ENCODE results near the gene NUP210L. TPM values are rescaled to one million over a fixed set of nuclear protein-coding genes. Genes with fewer than 3 reads are reported as not detected.

Gene NUP210L
- total RNA-seq, 5 donors from 2014 or later (not counting 1 experiment from before 2014, with no cell fraction given), result 0.10 to 0.35 (median 0.18) TPM

- Histone ChIP-seq H3K27me3 (replicated peaks in 1 of 2; ENCODE audit: control insufficient read depth in 2 of 2, extremely low read depth in 1 of 2, insufficient read depth in 2 of 2, low read length in 1 of 2) (no peaks in the 10 kb centered on the region), H3K4me3 (ENCODE audit: control insufficient read depth in 1 of 2, extremely low read depth in 1 of 2, low read length in 1 of 2) (peak overlapping the region; percentile 92 to 100), H3K27ac (ENCODE audit: low read length) (peak overlapping the region; percentile 97), H3K4me1 (ENCODE audit: control insufficient read depth in 1 of 2, extremely low read depth in 1 of 2, insufficient read depth in 2 of 2, low read length in 2 of 2) (peaks cover 16 to 40% of the 10 kb centered on the region in 2 experiments), H3K9me3 (no peaks in the 10 kb centered on the region), H3K36me3 (ENCODE audit: control insufficient read depth in 2 of 2, extremely low read depth in 1 of 2, insufficient read depth in 1 of 2, low read length in 1 of 2) (peaks cover 0 to 41% of the 10 kb centered on the region in 2 donors)
- no peak for DNase-seq
- peaks cover 0 to 3% of the 10 kb centered on the region in 2 donors for H3K27me3 Mint-ChIP-seq
- POLR2A ChIA-PET, result interaction anchor here (0.6 to 1.6 kb wide), 10 partner anchors 13 to 498 kb away, joined by 3 to 10 read pairs (median 5); partner anchors contain the start of genes CHTOP (in 1 of the 2) and CREB3L4 (in 1 of the 2)
- ATAC-seq (replicated peaks in 1 of 4), result no peak
- CTCF ChIA-PET, result interaction anchor here (0.5 to 2.3 kb wide), 3 partner anchors 14 to 143 kb away, joined by 3 to 7 read pairs (median 4); partner anchors contain the start of genes CREB3L4 (in 1 of the 2) and JTB (in 1 of the 2)
- peak overlapping the region; percentile 98 to 99 for H3K27ac Mint-ChIP-seq
- H3K36me3 Mint-ChIP-seq, result peaks cover 33% of the 10 kb centered on the region
- WGBS (ENCODE audit: insufficient coverage), result no CpG with 5 or more reads among the region's 2 CpGs
- H3K9me3 Mint-ChIP-seq, result no peaks in the 10 kb centered on the region
- peaks cover 42 to 45% (median 43%) of the 10 kb centered on the region in 3 donors for H3K4me1 Mint-ChIP-seq
- peak overlapping the region; percentile 93 to 97 (median 97) for H3K4me3 Mint-ChIP-seq
Measured at GRCh38 chr1:153991806-153992205, 163.1 kb downstream of the NUP210L start.

- no peaks in the 10 kb centered on the region for H3K27me3 ChIP-seq (replicated peaks in 1 of 2; ENCODE audit: control insufficient read depth in 2 of 2, extremely low read depth in 1 of 2, insufficient read depth in 2 of 2, low read length in 1 of 2)
- ChIA-PET CTCF (interaction anchor here in 1 of 2 donors (1.9 to 2.3 kb wide), 2 partner anchors 13 to 24 kb away, joined by 4 to 7 read pairs; partner anchors contain the start of genes CREB3L4 and JTB), POLR2A (interaction anchor here (0.6 to 1.6 kb wide), 10 partner anchors 24 to 357 kb away, joined by 3 to 10 read pairs (median 6); partner anchors contain the start of genes CHTOP (in 1 of the 2), CREB3L4 (in 1 of the 2), CRTC2 (in 1 of the 2) and INTS3 (in 1 of the 2))
- no peaks in the 10 kb centered on the region for H3K9me3 ChIP-seq
- H3K27ac ChIP-seq (ENCODE audit: low read length), result peak overlapping the region; percentile 97
- Mint-ChIP-seq H3K4me1 (peaks cover 47 to 51% (median 48%) of the 10 kb centered on the region in 3 donors), H3K27ac (peak overlapping the region; percentile 98 to 99), H3K27me3 (peaks cover 0 to 5% of the 10 kb centered on the region in 2 donors), H3K36me3 (peaks cover 33% of the 10 kb centered on the region), H3K9me3 (no peaks in the 10 kb centered on the region), H3K4me3 (peak overlapping the region; percentile 93 to 97 (median 97))
- H3K36me3 ChIP-seq (ENCODE audit: control insufficient read depth in 2 of 2, extremely low read depth in 1 of 2, insufficient read depth in 1 of 2, low read length in 1 of 2), result peaks cover 0 to 41% of the 10 kb centered on the region in 2 donors
- ATAC-seq (replicated peaks in 1 of 4), result no peak
- peak overlapping the region; percentile 92 to 100 for H3K4me3 ChIP-seq (ENCODE audit: control insufficient read depth in 1 of 2, extremely low read depth in 1 of 2, low read length in 1 of 2)
- DNase-seq, result no peak
- WGBS (ENCODE audit: insufficient coverage), result 8% methylated on average over 5 of the region's 9 CpGs
- peaks cover 18 to 46% of the 10 kb centered on the region in 2 experiments for H3K4me1 ChIP-seq (ENCODE audit: control insufficient read depth in 1 of 2, extremely low read depth in 1 of 2, insufficient read depth in 2 of 2, low read length in 2 of 2)
Measured at GRCh38 chr1:153991151-153991630, 163.7 kb downstream of the NUP210L start.

DNA sequence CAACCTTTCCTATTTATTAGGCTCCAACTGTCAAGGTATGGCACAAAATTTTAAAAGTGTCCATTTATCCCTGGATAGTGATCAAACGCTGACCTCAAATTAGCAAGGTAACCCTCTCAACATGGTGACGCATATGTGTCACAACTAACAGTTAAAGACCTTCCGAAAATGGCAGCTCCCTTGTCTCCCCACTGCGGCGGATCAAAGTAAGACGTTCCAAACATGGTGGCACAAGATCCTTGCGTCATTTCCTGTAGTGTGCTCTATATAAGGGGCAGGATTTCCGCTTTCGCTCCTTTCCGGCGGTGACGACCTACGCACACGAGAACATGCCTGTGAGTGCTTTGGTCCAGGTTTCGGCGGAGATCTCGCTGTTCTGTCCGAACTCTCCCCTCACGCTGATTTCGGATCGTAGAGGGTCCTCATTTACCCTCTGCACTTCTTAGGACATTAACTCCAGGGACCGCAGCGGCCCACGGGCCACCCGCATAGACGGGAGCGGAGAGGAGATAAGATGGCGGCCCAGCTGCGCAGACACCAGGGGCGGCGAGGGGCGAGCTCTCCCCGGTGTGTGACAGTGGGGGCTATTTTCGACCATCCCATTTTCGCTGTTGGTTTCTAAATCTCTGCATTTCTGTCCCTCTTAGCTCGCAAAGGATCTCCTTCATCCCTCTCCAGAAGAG lies 164.3 kb downstream of the NUP210L start, which contains the start of gene RPS27:
Gene RPS27 (plus strand): TSS at position 295 of the 683 bp plus-strand sequence. CDS start 35 bp downstream, at position 330.
- Histone ChIP-seq H3K9me3 (no peaks in the 10 kb centered on the region), H3K27me3 (replicated peaks in 1 of 2; ENCODE audit: control insufficient read depth in 2 of 2, extremely low read depth in 1 of 2, insufficient read depth in 2 of 2, low read length in 1 of 2) (peaks cover 0 to 3% of the 10 kb centered on the region in 2 experiments), H3K4me3 (ENCODE audit: control insufficient read depth in 1 of 2, extremely low read depth in 1 of 2, low read length in 1 of 2) (peak within 1 kb of the TSS; percentile 92 to 100), H3K27ac (ENCODE audit: low read length) (peak within 1 kb of the TSS; percentile 97), H3K36me3 (ENCODE audit: control insufficient read depth in 2 of 2, extremely low read depth in 1 of 2, insufficient read depth in 1 of 2, low read length in 1 of 2) (peaks cover 0 to 38% of the 10 kb centered on the region in 2 donors), H3K4me1 (ENCODE audit: control insufficient read depth in 1 of 2, extremely low read depth in 1 of 2, insufficient read depth in 2 of 2, low read length in 2 of 2) (peaks cover 18 to 46% of the 10 kb centered on the region in 2 experiments)
- WGBS (ENCODE audit: insufficient coverage), result 0% methylated on average over 21 of the region's 36 CpGs
- H3K36me3 Mint-ChIP-seq, result peaks cover 30% of the 10 kb centered on the region
- peak within 1 kb of the TSS; percentile 98 to 99 for H3K27ac Mint-ChIP-seq
- peaks cover 51 to 57% (median 52%) of the 10 kb centered on the region in 3 donors for H3K4me1 Mint-ChIP-seq
- ChIA-PET CTCF (interaction anchor here in 1 of 2 donors (0.6 to 2.3 kb wide), 6 partner anchors 13 to 281 kb away, joined by 3 to 7 read pairs (median 4); partner anchors contain the start of genes CREB3L4, DENND4B and JTB), POLR2A (interaction anchor here (0.6 to 1.6 kb wide), 22 partner anchors 12 to 357 kb away, joined by 3 to 20 read pairs (median 4); partner anchors contain the start of genes CHTOP (in 1 of the 2), CREB3L4 (in 1 of the 2), CRTC2 (in 1 of the 2) and INTS3 (in 1 of the 2))
- peak within 1 kb of the TSS; percentile 93 to 97 (median 97) for H3K4me3 Mint-ChIP-seq
- peaks cover 3 to 9% of the 10 kb centered on the region in 2 donors for H3K27me3 Mint-ChIP-seq
- ATAC-seq (replicated peaks in 1 of 4) (peak; percentile 88 to 91 (median 90)), DNase-seq (peak; percentile 77 to 98 (median 86))
- H3K9me3 Mint-ChIP-seq, result no peaks in the 10 kb centered on the region

DNA sequence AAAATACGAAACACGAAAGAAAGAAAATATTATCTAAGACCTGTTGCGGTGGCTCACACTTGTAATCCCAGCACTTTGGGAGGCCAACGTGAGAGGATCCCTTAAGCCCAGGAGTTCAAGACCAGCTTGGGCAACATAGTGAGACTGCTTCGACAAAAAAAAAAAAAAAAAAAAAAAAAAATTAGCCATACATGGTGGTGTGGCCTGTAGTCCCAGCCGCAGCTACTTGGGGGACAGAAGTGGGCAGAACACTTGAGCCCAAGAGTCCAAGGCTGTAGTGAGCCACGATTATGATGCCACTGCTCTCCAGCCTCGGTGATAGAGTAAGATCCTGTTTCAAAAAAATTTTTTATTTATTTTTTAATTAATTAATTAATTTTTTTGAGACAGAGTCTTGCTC lies 167.3 kb downstream of the NUP210L start:
- ChIA-PET CTCF (interaction anchor here (0.7 to 2.2 kb wide), 11 partner anchors 10 to 354 kb away, joined by 3 to 14 read pairs (median 6); partner anchors contain the start of genes CHTOP (in 1 of the 2), ILF2 (in 1 of the 2) and JTB (in 1 of the 2)), POLR2A (interaction anchor here (0.6 kb wide), 2 partner anchors 11 to 182 kb away, joined by 3 to 13 read pairs; no protein-coding TSS in a partner anchor)
- no peak for DNase-seq
- WGBS (ENCODE audit: insufficient coverage), result 100% methylated on average over 2 of the region's 8 CpGs
- Histone ChIP-seq H3K36me3 (ENCODE audit: control insufficient read depth in 2 of 2, extremely low read depth in 1 of 2, insufficient read depth in 1 of 2, low read length in 1 of 2) (peaks cover 0 to 11% of the 10 kb centered on the region in 2 donors), H3K4me3 (ENCODE audit: control insufficient read depth in 1 of 2, extremely low read depth in 1 of 2, low read length in 1 of 2) (no peak overlapping the region), H3K4me1 (ENCODE audit: control insufficient read depth in 1 of 2, extremely low read depth in 1 of 2, insufficient read depth in 2 of 2, low read length in 2 of 2) (peaks cover 15 to 30% of the 10 kb centered on the region in 2 experiments), H3K27me3 (replicated peaks in 1 of 2; ENCODE audit: control insufficient read depth in 2 of 2, extremely low read depth in 1 of 2, insufficient read depth in 2 of 2, low read length in 1 of 2) (peaks cover 0 to 7% of the 10 kb centered on the region in 2 experiments), H3K9me3 (no peaks in the 10 kb centered on the region), H3K27ac (ENCODE audit: low read length) (no peak overlapping the region)
- ATAC-seq (replicated peaks in 1 of 4), result no peak
- Mint-ChIP-seq H3K27me3 (peaks cover 9 to 16% of the 10 kb centered on the region in 2 donors), H3K36me3 (peaks cover 17% of the 10 kb centered on the region), H3K4me1 (peaks cover 39 to 50% (median 45%) of the 10 kb centered on the region in 3 donors), H3K9me3 (no peaks in the 10 kb centered on the region), H3K4me3 (peak overlapping the region in 1 of 3 donors; percentile 69), H3K27ac (peak overlapping the region; percentile 84 to 90)

GRCh38 chr1:153985941-153986761 lies 168.7 kb downstream of the NUP210L start, which contains the start of gene RAB13:
Gene RAB13 (minus strand): TSS chr1:153986339. CDS start chr1:153986236, 103 bp downstream.
- Mint-ChIP-seq H3K4me3 (peak within 1 kb of the TSS; percentile 55 to 69 (median 61)), H3K27ac (peak within 1 kb of the TSS; percentile 84 to 90), H3K27me3 (peaks cover 9 to 16% of the 10 kb centered on the region in 2 donors), H3K9me3 (no peaks in the 10 kb centered on the region), H3K36me3 (peaks cover 4% of the 10 kb centered on the region), H3K4me1 (peaks cover 25 to 36% (median 30%) of the 10 kb centered on the region in 3 donors)
- ATAC-seq (replicated peaks in 1 of 4) (no peak), DNase-seq (no peak)
- Histone ChIP-seq H3K4me3 (ENCODE audit: control insufficient read depth in 1 of 2, extremely low read depth in 1 of 2, low read length in 1 of 2) (peak within 1 kb of the TSS in 1 of 2 donors; percentile 17), H3K27ac (ENCODE audit: low read length) (peak within 1 kb of the TSS; percentile 73), H3K27me3 (replicated peaks in 1 of 2; ENCODE audit: control insufficient read depth in 2 of 2, extremely low read depth in 1 of 2, insufficient read depth in 2 of 2, low read length in 1 of 2) (peaks cover 0 to 7% of the 10 kb centered on the region in 2 experiments), H3K9me3 (no peaks in the 10 kb centered on the region), H3K4me1 (ENCODE audit: control insufficient read depth in 1 of 2, extremely low read depth in 1 of 2, insufficient read depth in 2 of 2, low read length in 2 of 2) (peaks cover 3 to 18% of the 10 kb centered on the region in 2 experiments), H3K36me3 (ENCODE audit: control insufficient read depth in 2 of 2, extremely low read depth in 1 of 2, insufficient read depth in 1 of 2, low read length in 1 of 2) (no peaks in the 10 kb centered on the region)
- POLR2A ChIA-PET, result interaction anchor here (0.6 to 0.7 kb wide), 3 partner anchors 13 to 286 kb away, joined by 3 to 4 read pairs (median 3); partner anchors contain the start of gene HAX1 (in 1 of the 2)
- CTCF ChIA-PET, result interaction anchor here (0.6 to 2.2 kb wide), 19 partner anchors 9 to 1014 kb away, joined by 3 to 14 read pairs (median 5); partner anchors contain the start of genes JTB (in 2 of the 2), CHTOP (in 1 of the 2) and CREB3L4 (in 1 of the 2)
- 39% methylated on average over 12 of the region's 32 CpGs for WGBS (ENCODE audit: insufficient coverage)

Measured in T-cell (primary cell).